GM23248 (cell line): ENCODE measurements around the gene STAG3. TPM values are rescaled to one million over a fixed set of nuclear protein-coding genes. Genes with fewer than 3 reads are reported as not detected.
"Not testable (repeated sequence)": the region's sequence is repeated elsewhere in the genome, so short reads cannot be mapped to it uniquely, and the experiment has no call there.

Source experiments
- DNase-seq: peaks from one replicate; pipeline ENCODE4 v3.0.0-alpha.2; 2015
- H2AFZ ChIP-seq: fragments of 200-600 bp; sonication (generic); 2 replicates; pipeline ENCODE4 v1.6.1; 2016; ENCODE audit warnings: antibody characterized with exemption
- H3F3A ChIP-seq: fragments of 200-600 bp; sonication (generic); 2 replicates; pipeline ENCODE4 v1.6.1; 2016; ENCODE audit warnings: mild to moderate bottlenecking, antibody characterized with exemption, mixed run types; ENCODE audit not compliant: insufficient read depth
- H3K27ac ChIP-seq: fragments of 200-600 bp; sonication (generic); 2 replicates; pipeline ENCODE4 v1.5.1; 2016; ENCODE audit warnings: mild to moderate bottlenecking
- H3K27me3 ChIP-seq: fragments of 200-600 bp; sonication (generic); replicated peaks from 2 replicates; pipeline ENCODE4 v1.6.1; 2016; ENCODE audit warnings: mild to moderate bottlenecking; ENCODE audit not compliant: insufficient read depth
- H3K36me3 ChIP-seq: fragments of 200-600 bp; sonication (generic); 2 replicates; pipeline ENCODE4 v1.6.1; 2016; ENCODE audit warnings: low read depth, mild to moderate bottlenecking
- H3K4me1 ChIP-seq: fragments of 200-600 bp; sonication (generic); 2 replicates; pipeline ENCODE4 v1.6.1; 2016; ENCODE audit warnings: mild to moderate bottlenecking; ENCODE audit not compliant: insufficient read depth
- H3K4me2 ChIP-seq: fragments of 200-600 bp; sonication (generic); one replicate; pipeline ENCODE4 v1.6.1; 2016; ENCODE audit warnings: mild to moderate bottlenecking; ENCODE audit not compliant: unreplicated experiment
- H3K4me3 ChIP-seq: fragments of 200-600 bp; sonication (generic); 2 replicates; pipeline ENCODE4 v1.5.1; 2016; ENCODE audit warnings: mild to moderate bottlenecking
- H3K79me2 ChIP-seq: fragments of 200-600 bp; sonication (generic); 2 replicates; pipeline ENCODE4 v1.6.1; 2016; ENCODE audit warnings: mild to moderate bottlenecking; ENCODE audit not compliant: insufficient read depth
- H3K9ac ChIP-seq: fragments of 200-600 bp; sonication (generic); 2 replicates; pipeline ENCODE4 v1.6.1; 2016; ENCODE audit warnings: mild to moderate bottlenecking
- H3K9me2 ChIP-seq: fragments of 200-600 bp; sonication (generic); 2 replicates; pipeline ENCODE4 v1.6.1; 2016; ENCODE audit warnings: mixed run types, mild to moderate bottlenecking, moderate library complexity; ENCODE audit not compliant: insufficient read depth
- H3K9me3 ChIP-seq: fragments of 200-600 bp; sonication (generic); one replicate; pipeline ENCODE4 v1.6.1; 2017; ENCODE audit warnings: low read depth
- H4K20me1 ChIP-seq: fragments of 200-600 bp; sonication (generic); 2 replicates; pipeline ENCODE4 v1.6.0; 2016; ENCODE audit not compliant: insufficient read depth
- EZH2 ChIP-seq: fragments of 200-600 bp; sonication (generic); IDR thresholded peaks from 2 replicates; pipeline ENCODE4 v1.6.1; 2018; ENCODE audit warnings: antibody characterized with exemption, mild to moderate bottlenecking; ENCODE audit not compliant: insufficient read depth, poor library complexity, severe bottlenecking
- EZH2phosphoT487 ChIP-seq: fragments of 200-600 bp; sonication (generic); IDR thresholded peaks from 2 replicates; pipeline ENCODE4 v1.6.1; 2018; ENCODE audit warnings: antibody characterized with exemption, moderate library complexity, mild to moderate bottlenecking, low read depth; ENCODE audit not compliant: insufficient read depth
- WGBS, 2 experiments: methylation state at CpG; one replicate each; pipeline ENCODE4 v1.1.6; 2015 to 2017; ENCODE audit warnings: low lambda C conversion rate in 2 of 2, low coverage in 1 of 2; ENCODE audit errors: missing lambda C conversion rate in 2 of 2; 5-methylcytosine and 5-hydroxymethylcytosine counted together
- in situ Hi-C: fragments of 300-500 bp; cut with MboI; formaldehyde crosslinking; loops from 2 replicates; pipeline ENCODE4 v1.15.0; 2020
- polyA plus RNA-seq: library from polyadenylated mRNA; unstranded; fragments of >200 nt; fragmentation: Nextera tagmentation; extraction: Ambion mirVana; gene quantifications from 2 replicates; pipeline ENCODE4 v1.2.1, GENCODE V29; 2016
- total RNA-seq: library from RNA; depleted of rRNA; stranded (reverse); fragments of >200 nt; shearing (Covaris generic); gene quantifications from 2 replicates; pipeline ENCODE4 v1.2.3, GENCODE V29; 2014

The STAG3 gene
- total and polyA plus RNA-seq, 2 experiments from 2014 or later: 0.65 to 0.97 TPM

GRCh38 chr7:100219271-100219737, 41.6 kb downstream of the STAG3 start:
- H3K36me3 ChIP-seq: no peaks in the 10 kb centered on the region
- H3K9me3 ChIP-seq: no peaks in the 10 kb centered on the region
- no peak for DNase-seq
- H3K4me2 ChIP-seq: no peak overlapping the region
- H3K27ac ChIP-seq: no peak overlapping the region
- no peaks in the 10 kb centered on the region for H3K4me1 ChIP-seq
- no peaks in the 10 kb centered on the region for H4K20me1 ChIP-seq
- no peak overlapping the region for H3K9ac ChIP-seq
- no peaks in the 10 kb centered on the region for H3F3A ChIP-seq
- in situ Hi-C loops: no loop called here
- no peaks in the 10 kb centered on the region for H3K79me2 ChIP-seq
- H2AFZ ChIP-seq: no peak overlapping the region
- no peak overlapping the region for H3K4me3 ChIP-seq
- no peaks in the 10 kb centered on the region for H3K27me3 ChIP-seq
- H3K9me2 ChIP-seq: no peaks in the 10 kb centered on the region
- TF ChIP-seq EZH2 (no peak), EZH2phosphoT487 (no peak)
- WGBS, 2 experiments: 89 to 91% methylated on average over 10 of the region's 10 CpGs

GRCh38 chr7:100219801-100220585, 42.3 kb downstream of the STAG3 start, which contains the start of gene PVRIG:
TSS of gene PVRIG (plus strand) at chr7:100219949. CDS start at chr7:100219971, 22 bp downstream.
- H3K9me2 ChIP-seq, H3K9ac ChIP-seq, H3F3A ChIP-seq, H2AFZ ChIP-seq, H3K4me2 ChIP-seq, H3K27me3 ChIP-seq, H3K4me1 ChIP-seq, H3K36me3 ChIP-seq, H3K79me2 ChIP-seq, H3K9me3 ChIP-seq, DNase-seq, in situ Hi-C loops, H4K20me1 ChIP-seq, H3K4me3 ChIP-seq, H3K27ac ChIP-seq: not testable (repeated sequence)
- 88 to 89% methylated on average over 16 to 17 of the region's 27 CpGs for WGBS, 2 experiments

DNA sequence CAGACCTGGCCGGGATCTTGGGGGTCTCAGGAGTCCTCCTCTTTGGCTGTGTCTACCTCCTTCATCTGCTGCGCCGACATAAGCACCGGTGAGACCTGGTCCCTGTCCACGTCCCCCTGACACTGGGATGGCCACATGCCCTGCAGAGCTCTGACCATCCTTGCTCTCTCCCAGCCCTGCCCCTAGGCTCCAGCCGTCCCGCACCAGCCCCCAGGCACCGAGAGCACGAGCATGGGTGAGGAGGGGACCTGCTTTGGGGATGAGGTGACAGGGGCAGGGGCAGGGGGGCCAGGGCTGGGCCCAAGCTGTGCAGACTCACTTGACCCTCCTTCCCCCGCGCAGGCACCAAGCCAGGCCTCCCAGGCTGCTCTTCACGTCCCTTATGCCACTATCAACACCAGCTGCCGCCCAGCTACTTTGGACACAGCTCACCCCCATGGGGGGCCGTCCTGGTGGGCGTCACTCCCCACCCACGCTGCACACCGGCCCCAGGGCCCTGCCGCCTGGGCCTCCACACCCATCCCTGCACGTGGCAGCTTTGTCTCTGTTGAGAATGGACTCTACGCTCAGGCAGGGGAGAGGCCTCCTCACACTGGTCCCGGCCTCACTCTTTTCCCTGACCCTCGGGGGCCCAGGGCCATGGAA, 43.0 kb downstream of the STAG3 start:
- H2AFZ ChIP-seq: no peak overlapping the region

GRCh38 chr7:100221231-100221718, 43.6 kb downstream of the STAG3 start:
- H3K36me3 ChIP-seq: no peaks in the 10 kb centered on the region
- H3K27me3 ChIP-seq: no peaks in the 10 kb centered on the region
- 76 to 81% methylated on average over 5 of the region's 5 CpGs for WGBS, 2 experiments
- H3K9me3 ChIP-seq: no peaks in the 10 kb centered on the region
- H3K4me3 ChIP-seq: no peak overlapping the region
- H3K9ac ChIP-seq: no peak overlapping the region
- no peaks in the 10 kb centered on the region for H4K20me1 ChIP-seq
- in situ Hi-C loops: no loop called here
- H3K79me2 ChIP-seq: no peaks in the 10 kb centered on the region
- TF ChIP-seq EZH2: no peak
- no peak for TF ChIP-seq EZH2phosphoT487
- H2AFZ ChIP-seq: no peak overlapping the region
- no peak overlapping the region for H3K27ac ChIP-seq
- H3K4me2 ChIP-seq: no peak overlapping the region
- DNase-seq: no peak
- no peaks in the 10 kb centered on the region for H3F3A ChIP-seq
- H3K4me1 ChIP-seq: no peaks in the 10 kb centered on the region
- H3K9me2 ChIP-seq: no peaks in the 10 kb centered on the region

More for the DNA sequence above, 43.0 kb downstream of the STAG3 start:
- WGBS, 2 experiments: 89 to 95% methylated on average over 21 to 22 of the region's 22 CpGs
- Histone ChIP-seq H3K9me3 (no peaks in the 10 kb centered on the region), H3K9ac (no peak overlapping the region), H3K9me2 (no peaks in the 10 kb centered on the region), H3K36me3 (no peaks in the 10 kb centered on the region), H3K79me2 (no peaks in the 10 kb centered on the region), H3K4me2 (no peak overlapping the region), H3K27me3 (no peaks in the 10 kb centered on the region), H4K20me1 (no peaks in the 10 kb centered on the region), H3K4me1 (no peaks in the 10 kb centered on the region), H3F3A (no peaks in the 10 kb centered on the region), H3K27ac (no peak overlapping the region), H3K4me3 (no peak overlapping the region)
- TF ChIP-seq EZH2 (no peak), EZH2phosphoT487 (no peak)
- in situ Hi-C loops: no loop called here
- no peak for DNase-seq
